GM19099 (cell line): ENCODE data around the gene NSMCE1.

Experiments
- POLR2A ChIP-seq: IDR thresholded peaks from 3 replicates; pipeline ENCODE4 v1.6.1; 2011; ENCODE audit warnings: low read depth; ENCODE audit not compliant: insufficient read length; ENCODE audit errors: extremely low read depth

NSMCE1 gene

DNA sequence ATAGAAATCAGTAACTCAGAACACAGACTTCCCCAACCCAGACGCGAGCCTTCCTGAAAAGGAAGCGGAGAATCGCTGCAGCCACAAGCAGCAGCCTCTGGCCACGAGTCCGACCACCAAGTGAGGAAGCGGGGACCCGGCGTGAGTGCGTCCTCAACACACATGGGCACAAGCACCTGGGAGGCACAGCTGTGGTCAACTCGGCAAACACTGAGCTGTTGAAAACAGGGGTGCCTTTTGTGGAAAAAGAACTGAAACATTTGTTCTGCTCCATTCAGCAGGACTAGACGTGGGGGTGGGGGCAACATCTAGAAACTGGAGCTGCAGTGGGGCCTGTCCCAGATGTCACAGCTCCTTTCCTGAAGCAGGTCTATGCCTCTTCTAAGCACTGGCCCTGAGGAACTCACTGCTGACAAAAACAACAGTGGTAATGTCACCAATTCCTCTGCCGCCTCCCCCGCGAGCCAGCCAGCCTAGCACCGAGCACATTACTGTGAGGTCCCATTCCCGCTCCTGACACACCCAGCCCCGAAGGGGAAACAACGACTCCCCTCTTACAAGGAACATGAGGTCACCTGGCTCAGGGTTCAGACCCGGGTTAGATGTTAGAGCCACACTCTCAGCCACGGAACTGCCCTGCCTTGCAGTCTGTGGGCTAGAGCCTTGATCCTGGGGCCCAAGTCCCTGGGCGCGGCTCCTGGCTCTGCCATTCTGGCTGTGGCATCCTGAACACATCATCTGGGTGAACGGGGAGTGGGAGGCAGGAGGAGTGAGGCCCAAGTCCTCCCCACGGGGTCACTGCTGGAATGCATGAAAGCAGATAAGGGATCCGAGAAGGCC, 36.3 kb downstream of the NSMCE1 start:
- no peak for TF ChIP-seq POLR2A

DNA sequence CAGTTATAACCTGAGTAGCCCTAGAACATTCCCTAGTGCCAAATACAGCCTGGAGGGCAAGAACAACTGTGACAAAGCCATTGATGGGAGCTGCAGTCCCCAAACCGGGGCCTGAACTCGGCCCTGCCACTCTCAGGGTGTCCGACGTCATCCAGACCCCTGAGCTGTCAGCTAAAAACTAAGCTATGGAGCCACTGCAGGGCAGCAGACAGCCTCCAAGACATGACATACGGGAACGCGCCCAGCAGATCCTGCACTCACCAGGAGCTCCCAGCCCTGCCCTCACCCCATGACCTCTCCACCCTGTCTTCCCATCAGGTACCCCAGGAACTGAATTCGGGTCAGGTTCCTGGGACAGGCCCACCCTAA, 36.9 kb downstream of the NSMCE1 start:
- no peak for TF ChIP-seq POLR2A

DNA sequence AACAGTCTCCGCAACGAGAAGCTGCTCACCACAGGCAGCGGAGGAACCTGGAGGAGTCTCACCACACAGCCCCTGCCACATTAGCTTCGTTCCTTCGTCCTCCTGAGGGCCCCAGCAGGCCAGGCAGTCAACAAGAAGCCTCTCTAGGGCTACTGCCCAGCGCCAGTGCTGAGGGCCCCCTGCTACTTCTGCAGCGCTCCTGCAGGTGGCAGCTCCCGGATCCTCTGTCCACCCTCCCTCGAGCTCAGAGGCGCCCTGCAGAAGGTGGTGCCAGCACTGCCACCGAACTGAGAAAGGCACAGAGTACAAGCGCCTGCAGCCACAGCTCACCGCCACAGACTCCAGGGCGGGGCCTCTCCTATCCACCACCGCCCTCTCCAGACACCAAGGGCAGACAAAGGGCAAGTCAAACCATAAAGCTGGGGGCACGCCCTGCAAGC, 38.0 kb downstream of the NSMCE1 start:
- TF ChIP-seq POLR2A, result no peak

DNA sequence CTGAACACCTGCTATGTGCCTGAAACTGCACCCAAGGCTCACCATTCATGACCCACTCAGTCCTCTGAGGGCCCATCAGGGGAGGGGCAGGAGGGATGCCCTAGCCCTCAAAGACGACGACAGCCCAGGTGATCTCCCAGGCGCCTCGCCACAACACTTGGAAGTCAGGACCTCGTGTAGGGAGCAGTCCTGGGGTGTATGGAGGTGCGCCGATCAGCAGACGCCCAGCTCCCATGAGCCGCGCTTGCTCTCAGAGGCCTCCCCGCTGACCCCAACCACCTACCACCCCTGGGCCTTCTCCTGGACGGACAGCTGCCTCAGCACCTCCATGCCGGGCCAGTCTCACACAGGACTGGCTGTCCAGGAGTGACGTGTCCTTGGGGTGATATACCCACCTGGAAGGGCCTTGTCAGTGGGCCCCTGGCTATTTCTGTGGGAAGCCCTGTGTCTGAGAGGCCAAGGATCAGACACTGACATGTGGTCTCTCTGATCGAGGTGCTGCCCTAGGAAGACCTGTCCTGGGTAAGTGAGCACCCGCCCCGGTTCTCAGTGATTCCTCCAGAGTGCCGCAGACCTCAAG, 38.6 kb downstream of the NSMCE1 start:
- TF ChIP-seq POLR2A, result no peak

DNA sequence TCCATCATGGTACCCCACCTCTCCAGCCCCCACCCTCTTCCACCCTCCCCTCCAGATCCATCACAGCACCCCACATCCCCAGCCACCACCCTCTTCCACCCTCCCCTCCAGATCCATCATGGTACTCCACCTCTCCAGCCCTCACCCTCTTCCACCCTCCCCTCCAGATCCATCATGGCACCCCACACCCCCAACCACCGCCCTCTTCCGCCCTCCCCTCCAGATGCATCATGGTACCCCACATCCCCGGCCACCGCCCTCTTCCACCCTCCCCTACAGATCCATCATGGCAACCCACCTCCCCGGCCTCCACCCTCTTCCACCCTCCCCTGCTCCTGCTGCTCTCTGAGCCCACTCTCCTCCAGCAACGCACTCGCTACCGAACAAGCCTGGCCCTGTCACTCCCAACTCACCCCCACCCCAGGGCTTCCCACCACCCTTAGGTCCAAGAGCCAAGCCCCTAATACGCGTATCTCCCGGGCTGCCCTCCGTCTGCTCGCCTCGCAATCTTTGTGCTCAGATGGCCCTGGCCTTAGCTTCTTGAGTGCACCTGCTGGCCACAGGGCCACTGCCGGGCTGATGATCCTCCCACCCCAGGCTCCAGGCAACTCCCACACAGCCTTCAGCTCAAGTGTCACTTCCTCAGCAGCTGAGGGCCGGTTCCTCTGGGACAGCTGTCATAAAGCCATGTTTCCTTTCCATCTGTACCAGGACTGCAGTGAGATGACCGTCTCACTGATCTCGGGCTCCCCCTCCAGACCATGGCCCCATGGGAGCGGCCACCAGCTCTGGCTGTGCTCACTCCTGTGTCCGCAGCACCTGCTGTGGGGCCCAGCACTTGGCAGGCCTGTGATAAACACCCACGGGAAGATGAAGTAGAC, 39.7 kb downstream of the NSMCE1 start:
- TF ChIP-seq POLR2A, result no peak

DNA sequence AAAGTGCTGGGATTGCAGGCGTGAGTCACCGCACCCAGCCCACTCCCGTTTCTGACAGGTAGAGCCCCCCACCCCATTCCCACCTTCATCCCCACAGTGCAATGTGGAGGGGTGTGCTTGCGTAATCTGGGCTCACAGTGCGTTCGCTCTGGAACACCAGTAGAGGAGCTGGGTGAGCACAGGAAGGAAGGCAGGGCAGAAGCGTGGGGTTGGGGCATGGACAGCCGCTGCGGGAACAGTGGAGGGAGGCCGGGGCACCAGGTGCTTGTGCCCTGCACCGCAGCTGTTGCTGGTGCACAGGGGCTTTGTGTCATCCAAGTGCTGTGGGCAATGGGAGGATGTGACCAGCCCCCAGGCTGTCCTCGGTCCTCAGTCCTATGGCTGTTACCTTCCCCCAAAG, 40.5 kb downstream of the NSMCE1 start:
- no peak for TF ChIP-seq POLR2A

DNA sequence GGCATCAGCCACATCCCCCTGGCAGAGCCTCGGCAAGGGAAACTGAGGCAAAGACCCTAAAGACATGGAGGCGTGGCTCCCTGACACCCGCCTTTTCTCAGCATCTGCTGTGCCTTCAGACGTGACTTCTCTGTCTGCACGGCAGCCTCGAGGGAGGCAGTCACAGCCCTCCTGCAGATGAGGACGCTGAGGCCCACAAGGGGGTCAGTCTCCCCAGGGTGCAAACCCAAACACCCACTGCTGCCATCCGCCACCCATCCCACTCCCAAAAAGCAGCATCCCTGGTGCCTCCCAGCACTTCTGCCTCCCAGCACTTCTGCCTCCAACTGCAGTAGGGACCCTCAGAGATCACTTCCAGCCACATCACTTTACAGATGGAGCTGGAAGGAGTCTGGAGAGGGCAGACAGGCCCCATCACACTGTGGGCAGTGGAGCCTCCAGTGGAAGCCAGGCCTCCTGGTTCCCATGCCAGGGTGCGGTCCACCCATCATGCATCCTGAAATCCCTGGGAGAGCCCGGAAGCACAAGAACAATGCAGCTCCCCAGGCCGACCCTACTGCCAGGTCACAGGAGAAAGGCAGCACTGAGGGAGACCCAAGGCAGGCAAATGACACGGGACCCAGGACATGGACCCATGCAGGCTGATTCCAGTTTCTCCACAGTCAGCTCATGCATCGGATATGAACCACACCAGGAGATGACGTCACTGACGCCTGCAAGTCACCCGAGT, 41.4 kb downstream of the NSMCE1 start:
- no peak for TF ChIP-seq POLR2A

DNA sequence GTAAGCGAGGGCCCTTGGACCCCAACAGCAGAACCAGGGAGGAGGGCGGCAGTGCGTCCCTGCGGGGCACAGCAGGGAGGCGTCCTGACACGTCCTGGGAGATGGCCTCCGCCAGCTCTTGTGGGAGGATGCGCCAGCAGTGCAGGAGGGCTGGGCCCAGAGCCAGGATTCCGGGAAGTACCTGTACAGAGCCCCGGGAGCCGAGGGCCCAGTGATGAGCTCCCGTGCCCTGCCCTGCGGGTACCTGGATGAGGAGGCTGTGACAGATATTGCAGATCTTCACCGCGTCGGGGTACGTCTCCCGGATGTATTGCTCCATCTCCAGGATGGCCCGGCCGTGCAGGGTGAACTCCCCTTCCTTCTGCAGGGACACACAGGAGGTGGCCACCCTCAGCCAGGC, 42.1 kb downstream of the NSMCE1 start:
- no peak for TF ChIP-seq POLR2A

DNA sequence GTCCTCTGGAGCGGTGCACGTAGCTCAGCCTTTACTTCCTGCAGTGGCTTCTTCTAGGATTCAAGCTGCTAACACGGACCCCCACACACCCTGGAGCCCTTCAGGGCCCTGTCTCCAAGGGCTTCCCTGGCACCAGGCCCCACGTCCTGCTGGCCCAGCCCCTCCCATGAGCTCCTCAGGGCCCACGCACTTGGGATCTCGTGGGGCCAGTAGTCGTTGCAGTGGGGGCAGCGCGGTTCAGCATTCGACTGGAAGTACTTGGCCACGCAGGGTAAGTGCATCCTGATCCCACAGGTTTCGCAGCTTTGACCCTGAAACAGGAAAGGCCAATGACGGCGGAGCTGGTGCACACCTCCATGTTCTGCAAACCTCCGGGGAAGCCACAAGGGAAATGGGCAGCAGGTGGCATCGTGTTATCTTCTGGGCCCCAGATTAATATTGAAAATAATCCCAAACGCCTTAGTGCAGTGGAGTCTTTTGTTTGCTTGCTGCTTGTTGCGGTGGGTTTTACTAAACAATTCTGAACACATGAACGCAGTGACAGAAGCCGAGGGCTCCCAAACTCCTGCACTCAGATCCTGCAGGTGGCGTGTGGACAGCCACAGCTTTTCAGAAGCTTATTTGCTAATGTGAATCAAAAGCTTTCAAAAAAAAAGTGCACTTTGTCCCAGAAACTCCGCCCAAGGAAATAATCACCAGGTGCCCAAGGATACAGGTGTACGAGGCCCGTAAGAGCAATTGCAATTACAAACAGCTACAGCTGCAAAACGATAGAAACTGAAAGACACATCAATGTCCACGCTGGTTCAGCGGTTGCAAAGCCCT, 42.8 kb downstream of the NSMCE1 start:
- TF ChIP-seq POLR2A, result no peak

DNA sequence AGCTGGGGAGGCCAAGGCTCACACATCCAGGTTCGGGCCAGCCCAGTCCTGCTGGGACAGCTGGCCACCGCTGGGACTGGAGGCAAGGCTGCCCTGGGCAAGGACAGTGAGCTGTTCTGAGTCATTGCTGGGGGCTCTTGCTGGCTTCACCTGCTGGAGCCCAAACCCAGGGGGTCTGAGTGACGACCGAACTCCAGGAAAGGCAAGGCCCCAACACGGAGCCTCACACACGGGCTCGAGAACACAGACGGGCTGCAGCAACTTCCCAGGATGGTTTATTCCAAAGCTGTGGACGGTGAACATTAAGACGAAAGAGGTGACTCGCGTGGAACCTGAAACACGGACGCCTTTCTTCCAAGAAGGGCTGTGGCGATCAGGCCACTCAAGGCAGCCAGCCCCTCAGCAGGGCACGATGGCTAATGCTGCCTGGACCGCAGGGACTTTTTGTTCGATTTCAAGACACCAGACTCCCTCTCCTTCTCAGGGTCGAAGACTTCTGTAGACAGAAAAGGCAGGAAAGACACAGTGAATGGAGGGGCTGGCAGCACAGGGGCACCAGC, 43.8 kb downstream of the NSMCE1 start:
- no peak for TF ChIP-seq POLR2A

DNA sequence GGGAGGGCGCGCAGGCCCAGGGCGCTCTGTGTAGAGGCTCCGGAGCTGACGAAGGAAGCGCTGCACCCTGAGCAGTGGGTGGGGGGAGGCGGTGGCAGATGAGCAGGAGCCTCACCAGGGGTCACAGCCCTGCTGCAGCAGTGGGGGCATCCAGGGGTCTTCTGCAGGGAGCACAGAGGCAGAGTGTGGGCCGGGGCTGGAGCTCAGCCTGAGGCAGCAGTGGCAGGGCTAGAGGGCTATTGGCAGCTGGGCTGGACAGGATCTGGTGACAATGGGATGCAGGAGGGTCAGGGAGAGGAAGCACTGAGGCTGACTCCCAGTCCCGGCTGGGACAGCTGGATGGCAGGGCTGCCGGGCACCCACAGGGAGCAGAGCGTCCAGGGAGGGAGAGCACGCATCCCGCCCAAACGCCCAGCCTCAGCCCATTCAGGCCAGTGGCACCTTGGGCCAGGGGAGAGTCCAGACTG, 44.3 kb downstream of the NSMCE1 start:
- no peak for TF ChIP-seq POLR2A

DNA sequence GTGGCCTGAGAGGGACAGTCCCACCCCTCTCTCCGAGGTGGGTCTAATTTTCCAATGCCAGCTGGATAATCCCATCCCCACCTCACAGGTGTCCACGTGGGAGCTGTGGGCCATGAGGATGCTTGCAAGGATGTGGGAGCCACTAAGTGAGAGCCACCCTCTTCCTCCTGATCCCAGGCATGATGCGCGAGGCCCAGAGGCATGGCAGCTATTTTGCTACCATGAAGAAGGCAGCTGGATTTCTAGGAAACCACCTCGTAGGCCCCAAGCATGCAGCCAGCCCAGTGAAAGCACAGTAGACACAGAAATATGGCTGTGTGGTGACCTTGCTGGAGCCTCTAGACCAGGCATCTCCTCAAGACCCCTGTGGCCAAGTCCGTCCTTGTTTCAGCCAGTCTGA, 44.9 kb downstream of the NSMCE1 start:
- no peak for TF ChIP-seq POLR2A

DNA sequence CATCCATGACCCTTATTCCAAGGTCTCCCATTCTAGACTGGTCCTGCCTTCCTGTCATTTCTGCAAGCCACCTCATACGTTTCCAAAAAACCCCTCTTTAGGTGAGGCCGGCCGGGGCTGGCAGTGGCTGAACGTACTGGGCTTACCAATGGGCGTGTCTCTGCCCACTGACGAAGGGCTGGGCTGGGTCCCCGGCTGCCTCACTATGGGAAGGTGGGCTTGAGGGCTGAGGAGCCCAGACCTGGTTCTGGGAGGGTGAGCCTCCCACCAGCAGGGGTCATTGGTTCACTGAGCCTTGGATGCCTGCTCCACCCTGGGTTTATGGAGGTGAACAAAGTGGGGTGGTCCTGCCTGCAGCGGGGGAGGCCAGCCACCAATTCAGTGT, 45.4 kb downstream of the NSMCE1 start:
- no peak for TF ChIP-seq POLR2A
